HG02642 (cell line): ENCODE results near the gene DUSP9.
"Not testable (repeated sequence)": the region's sequence is repeated elsewhere in the genome, so short reads cannot be mapped to it uniquely, and the experiment has no call there.

Experiments used
- ATAC-seq: cut with Tn5 transposase; IDR thresholded peaks from one replicate; pipeline ENCODE4 v1.9.1; 2021; ENCODE audit warnings: mild to moderate bottlenecking; ENCODE audit not compliant: unreplicated experiment, poor library complexity

The DUSP9 gene

GRCh38 chrX:153670748-153671588, 24.0 kb downstream of the DUSP9 start:
- no peak for ATAC-seq

DNA sequence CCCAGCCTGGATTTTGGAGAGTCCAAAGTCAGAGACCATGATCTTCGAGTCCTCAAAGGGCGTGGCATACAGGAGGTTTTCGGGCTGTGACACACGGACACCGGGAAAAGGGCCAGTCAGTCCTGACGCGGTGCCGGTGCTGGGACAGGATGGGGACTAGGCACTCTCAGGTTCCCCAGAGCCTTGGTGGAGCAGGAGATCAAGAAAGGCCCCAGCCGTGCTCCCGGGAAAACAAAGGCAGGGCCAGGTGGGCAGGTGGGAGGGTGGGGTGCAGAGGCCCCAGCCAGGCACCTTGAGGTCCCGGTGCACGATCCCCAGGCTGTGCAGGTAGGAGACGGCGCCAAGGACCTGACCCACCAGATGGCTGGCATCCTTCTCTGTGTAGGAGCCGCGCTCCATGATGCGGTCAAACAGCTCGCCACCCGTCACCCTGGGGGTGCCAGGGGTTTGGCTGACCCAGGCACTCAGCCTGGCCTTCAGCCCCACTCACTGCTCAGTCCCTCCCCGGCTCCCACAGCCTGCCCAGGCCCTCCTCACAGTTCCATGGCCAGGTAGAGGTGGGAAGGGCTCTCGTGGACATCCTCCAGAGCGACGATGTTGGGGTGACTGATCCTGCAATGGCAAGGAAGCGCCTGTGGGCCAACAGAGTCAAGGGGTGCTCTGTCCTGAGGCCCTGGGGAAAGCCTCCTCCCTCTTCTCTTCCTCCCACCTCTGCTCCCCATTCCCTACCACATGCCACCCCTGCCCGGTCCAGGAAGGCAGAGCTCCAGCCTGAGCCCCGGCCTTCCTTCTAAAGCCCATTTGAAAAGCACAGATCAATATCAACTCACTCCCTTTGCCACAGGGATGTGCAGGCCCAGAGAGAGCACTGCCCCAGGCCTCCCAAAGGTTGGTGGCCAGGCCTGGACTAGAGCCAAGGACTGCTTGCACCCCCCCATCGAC, 24.9 kb downstream of the DUSP9 start:
- no peak for ATAC-seq

DNA sequence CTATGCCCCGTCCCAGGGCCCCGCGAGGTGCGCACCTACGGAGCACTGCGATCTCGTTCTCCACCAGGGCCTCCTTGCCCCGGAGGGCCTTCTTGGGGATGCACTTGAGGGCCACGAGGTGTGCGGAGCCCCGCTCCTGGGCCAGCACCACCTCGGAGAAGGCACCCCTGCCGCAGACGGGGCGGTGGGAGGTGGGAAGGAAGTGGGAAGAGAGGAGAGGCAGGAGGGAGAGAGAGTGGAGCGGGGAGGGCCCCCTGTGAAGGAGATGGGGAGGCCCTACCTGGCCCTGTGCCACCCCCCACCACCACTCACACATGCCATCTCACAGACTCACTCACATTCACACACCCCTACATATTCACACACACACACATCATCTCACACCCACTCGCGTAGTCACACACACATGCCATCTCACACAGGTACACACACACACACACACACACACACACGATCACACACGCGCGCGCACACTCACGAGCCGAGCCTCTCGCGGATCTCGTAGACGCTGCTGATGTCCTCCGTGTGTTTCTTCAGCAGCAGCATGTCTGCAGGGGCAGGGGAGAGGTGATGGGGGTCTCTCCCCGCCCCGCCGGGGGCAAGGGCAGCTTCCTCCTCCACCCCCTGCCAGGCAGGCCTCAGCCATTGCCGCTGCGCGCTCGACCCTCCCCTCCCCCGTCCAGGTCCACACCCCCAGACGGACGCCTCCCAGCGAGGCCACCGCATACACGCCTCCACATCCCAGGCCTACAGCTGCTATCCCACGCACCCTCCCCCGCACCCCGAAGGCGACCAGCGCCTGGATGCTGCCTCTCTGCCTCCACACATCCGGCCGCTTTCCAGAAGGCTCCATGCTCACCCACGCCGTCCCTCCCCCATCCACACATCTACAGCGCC, 25.8 kb downstream of the DUSP9 start:
- no peak for ATAC-seq

DNA sequence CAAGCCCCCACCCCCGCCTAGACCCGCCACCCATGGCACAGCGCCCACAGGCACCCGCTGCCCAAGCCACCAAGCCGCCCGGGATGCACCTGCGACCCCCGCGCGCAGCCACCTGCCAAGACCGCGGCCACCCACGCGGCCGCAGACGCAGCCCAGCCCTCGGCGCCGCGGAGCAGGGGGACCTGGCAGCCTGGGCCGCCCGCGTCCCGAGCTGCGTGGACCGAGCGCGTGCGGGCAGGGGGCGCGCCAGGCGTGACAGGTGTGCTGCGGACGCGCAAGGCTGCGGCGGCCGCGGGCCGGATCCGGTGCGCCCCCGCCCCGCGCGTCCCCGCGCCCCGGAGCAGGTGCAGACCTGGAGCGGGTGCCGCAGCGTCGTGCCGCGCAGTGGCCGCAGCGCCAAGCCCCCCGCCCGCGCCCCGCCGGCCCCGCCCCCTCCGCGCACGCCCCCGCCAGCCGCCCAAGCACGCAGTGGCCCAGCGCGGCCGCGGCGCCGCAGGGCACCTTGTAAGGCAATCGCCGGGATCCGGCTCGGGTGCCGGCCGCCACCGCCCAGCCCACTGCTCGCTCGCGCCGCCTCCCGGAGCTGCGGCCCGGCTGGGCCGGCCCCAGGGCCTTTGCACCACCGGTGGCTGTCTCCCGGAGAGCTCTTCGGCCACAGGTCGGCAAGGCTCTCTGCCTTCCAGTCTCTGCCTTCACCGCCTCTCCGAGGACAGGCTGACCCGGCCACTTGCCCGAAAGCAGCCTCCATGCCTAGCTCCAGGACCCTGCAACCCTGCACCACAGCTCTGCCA, 26.6 kb downstream of the DUSP9 start, which contains the start of gene PNCK:
Gene PNCK, minus strand, starts transcription at position 386 of the 791 bp plus-strand sequence. CDS start 737 bp downstream, outside the sequence.
- ATAC-seq = no peak

- no peak for ATAC-seq
Measured at GRCh38 chrX:153674219-153674851, 27.3 kb downstream of the DUSP9 start.

GRCh38 chrX:153681175-153681574, 34.2 kb downstream of the DUSP9 start:
- ATAC-seq = no peak

- not testable (repeated sequence) for ATAC-seq
Measured at GRCh38 chrX:153683486-153683885, 36.5 kb downstream of the DUSP9 start.

- no peak for ATAC-seq
Measured at GRCh38 chrX:153684467-153685155, 37.6 kb downstream of the DUSP9 start.

- no peak for ATAC-seq
Measured at GRCh38 chrX:153685156-153685536, 38.1 kb downstream of the DUSP9 start.

GRCh38 chrX:153685751-153686696, 39.0 kb downstream of the DUSP9 start:
- no peak for ATAC-seq

DNA sequence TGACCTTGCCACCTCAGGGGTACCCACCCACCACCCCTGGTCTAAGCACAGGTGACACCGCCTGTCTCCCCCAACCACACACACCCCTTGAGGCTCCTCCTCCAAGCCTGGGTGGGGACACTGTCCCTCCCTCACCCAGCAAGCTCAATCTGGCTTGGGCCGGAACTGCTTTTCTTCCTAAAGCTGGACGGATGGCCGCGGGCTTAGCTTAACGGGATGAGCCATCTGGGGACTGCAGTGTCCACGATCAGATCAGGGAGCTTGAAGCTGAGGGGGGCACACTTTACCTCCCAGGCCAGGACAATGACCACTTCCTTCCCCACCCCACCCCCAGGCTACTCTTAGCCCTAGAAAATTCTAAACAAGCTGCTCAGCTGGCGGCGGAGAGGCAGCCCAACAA, 39.7 kb downstream of the DUSP9 start:
- no peak for ATAC-seq

GRCh38 chrX:153687121-153688039, 40.4 kb downstream of the DUSP9 start, which contains the start of gene SLC6A8:
SLC6A8 (plus strand) TSS chrX:153687926; CDS start chrX:153688575, 649 bp downstream.
- ATAC-seq = no peak

- no peak for ATAC-seq
Measured at GRCh38 chrX:153688071-153688470, 41.1 kb downstream of the DUSP9 start.

DNA sequence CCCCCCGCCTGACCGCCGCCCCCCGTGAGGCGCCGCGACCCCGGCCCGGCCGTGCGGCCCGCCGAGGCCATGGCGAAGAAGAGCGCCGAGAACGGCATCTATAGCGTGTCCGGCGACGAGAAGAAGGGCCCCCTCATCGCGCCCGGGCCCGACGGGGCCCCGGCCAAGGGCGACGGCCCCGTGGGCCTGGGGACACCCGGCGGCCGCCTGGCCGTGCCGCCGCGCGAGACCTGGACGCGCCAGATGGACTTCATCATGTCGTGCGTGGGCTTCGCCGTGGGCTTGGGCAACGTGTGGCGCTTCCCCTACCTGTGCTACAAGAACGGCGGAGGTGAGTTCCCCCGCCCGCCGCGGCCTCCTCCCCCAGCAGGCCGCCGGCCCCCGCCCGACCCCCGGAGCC, 41.5 kb downstream of the DUSP9 start:
- no peak for ATAC-seq

GRCh38 chrX:153688911-153689590, 42.0 kb downstream of the DUSP9 start:
- no peak for ATAC-seq
